H1 (cell line): Measurements from ENCODE around the gene F5. TPM values are rescaled to one million over a fixed set of nuclear protein-coding genes. Genes with fewer than 3 reads are reported as not detected.
A peak's percentile ranks its signal among the peaks of the same experiment; 100 is the strongest.

Experiments used
- GTF2F1 ChIP-seq: IDR thresholded peaks from 2 replicates; pipeline ENCODE4 v1.6.1; 2012; ENCODE audit warnings: low read depth, low read length, improper control_type of control experiment, borderline replicate concordance
- KDM1A ChIP-seq: fragments of 200-600, 300-600 bp; sonication (generic); IDR thresholded peaks from 2 replicates; pipeline ENCODE4 v1.7.1; 2016; ENCODE audit warnings: mild to moderate bottlenecking, low read length, borderline replicate concordance
- KDM4A ChIP-seq: IDR thresholded peaks from one replicate; pipeline ENCODE4 v1.7.1; 2012; ENCODE audit warnings: low read depth, mild to moderate bottlenecking, moderate library complexity, low read length, inconsistent platforms; ENCODE audit not compliant: severe bottlenecking
- NANOG ChIP-seq: IDR thresholded peaks from 2 replicates; pipeline ENCODE4 v1.6.1; 2011; ENCODE audit warnings: low read length, low read depth, mild to moderate bottlenecking, inconsistent platforms; ENCODE audit not compliant: insufficient read depth, poor library complexity, severe bottlenecking
- RAD21 ChIP-seq, 2 experiments: IDR thresholded peaks in 1 of 2; conservative IDR thresholded peaks in 1 of 2; 2 replicates each; pipeline ENCODE4 v1.6.1; 2011; ENCODE audit warnings: low read depth in 2 of 2, low read length in 2 of 2, improper control_type of control experiment in 1 of 2, inconsistent platforms in 1 of 2, mild to moderate bottlenecking in 1 of 2, moderate library complexity in 1 of 2
- RXRA ChIP-seq: IDR thresholded peaks from 2 replicates; pipeline ENCODE4 v1.6.1; 2011; ENCODE audit warnings: low read depth, mild to moderate bottlenecking, low read length, moderate library complexity; ENCODE audit not compliant: insufficient read depth
- TAF1 ChIP-seq: IDR thresholded peaks from 2 replicates; pipeline ENCODE4 v1.6.1; 2011; ENCODE audit warnings: mild to moderate bottlenecking, low read depth, low read length
- TBP ChIP-seq: IDR thresholded peaks from 2 replicates; pipeline ENCODE4 v1.6.1; 2011; ENCODE audit warnings: low read depth, low read length, improper control_type of control experiment
- YY1 ChIP-seq: IDR thresholded peaks from 2 replicates; pipeline ENCODE4 v1.6.1; 2011; ENCODE audit warnings: low read depth, mild to moderate bottlenecking, low read length
- polyA plus RNA-seq, 7 experiments: library from polyadenylated mRNA; depleted of rRNA in 3 of 7; stranded (reverse) in 5 of 7; unstranded in 2 of 7; fragments of >200 nt in 5 of 7; fragments of 200-250 nt in 2 of 7; gene quantifications; 1 replicate in 5 of 7; 2 replicates in 1 of 7; 4 replicates in 1 of 7; pipeline versions ENCODE4 v1.2.1 to v1.2.3, GENCODE V29; 2011 to 2013; ENCODE audit warnings: missing spikeins in 2 of 7, mixed read lengths in 2 of 7
- total RNA-seq: library from RNA; stranded (reverse); fragmentation: NEBNext Ultra II Directional; extraction: Animal tissue kit (Norgen Biotek cat#: 25700); gene quantifications from 2 replicates; pipeline ENCODE4 v1.2.1, GENCODE V29; 2021

The F5 gene
- total and polyA plus RNA-seq, 2 of the 8 experiments (the other 6 are each of a cell fraction or from before 2014, with no cell fraction given), result 0.04 to 0.06 TPM

DNA sequence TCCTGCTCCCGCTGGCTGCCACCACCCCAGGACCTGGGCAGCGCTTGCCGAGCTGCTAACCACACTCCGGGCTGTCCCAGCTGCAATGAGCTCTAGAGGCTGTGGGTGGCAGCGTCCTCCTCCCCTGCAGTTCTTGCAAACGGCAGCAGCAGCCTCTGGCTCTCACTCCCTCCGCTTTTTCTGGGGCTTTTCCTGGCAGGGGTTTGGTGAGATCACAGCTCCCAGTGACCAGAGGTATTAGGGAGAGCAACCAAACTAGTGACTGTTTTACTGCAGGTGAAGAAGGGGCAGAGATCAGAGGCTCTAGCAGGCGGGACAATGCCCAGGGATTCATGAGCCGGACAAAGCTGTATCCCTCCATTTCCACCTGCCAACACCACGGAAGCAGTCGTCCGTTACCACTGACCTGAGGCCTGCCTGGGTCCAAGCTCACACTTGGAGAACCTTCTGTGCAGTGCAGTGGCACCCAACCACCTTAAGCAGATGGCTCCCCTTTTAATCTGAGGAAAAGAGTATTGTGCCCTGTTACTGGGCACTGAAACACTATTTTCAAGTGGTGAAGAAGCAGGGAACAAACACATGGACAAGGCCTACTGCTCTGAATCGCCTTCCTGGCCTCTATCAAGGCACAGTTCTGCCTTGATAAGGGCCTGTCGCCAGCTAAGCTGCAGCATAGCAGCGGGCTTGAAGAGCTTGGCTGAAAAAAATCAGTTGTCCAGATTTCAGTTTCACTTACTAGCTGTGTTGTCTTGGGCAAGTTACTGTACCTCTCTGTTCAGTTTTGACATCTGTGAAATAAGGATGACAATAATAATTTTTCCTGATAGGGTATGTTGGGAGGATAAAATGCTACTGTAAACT is at the start of gene F5 (continued):
- TF ChIP-seq RXRA (no peak), RAD21 (IDR thresholded peaks at IDR 0.05 in 1 of 2, conservative IDR thresholded peaks at IDR 0.05 in 1 of 2; ENCODE audit: low read depth in 2 of 2, low read length in 2 of 2) (peak; percentile 82 to 84), GTF2F1 (no peak), TBP (0 out of 2 replicates have a peak, but pooled peaks have one; percentile 24), TAF1 (peak; percentile 48; the same call in 1 of the 2 replicates), KDM4A (peak; percentile 14), KDM1A (peak; percentile 56; the same call in 1 of the 2 replicates), YY1 (no peak), NANOG (no peak)
